ENCODE results near the gene AK8. TPM values are rescaled to one million over a fixed set of nuclear protein-coding genes. Genes with fewer than 3 reads are reported as not detected.

AK8 gene
- total and polyA plus RNA-seq, 2 experiments from 2014 or later = 0.70 to 0.83 TPM

DNA sequence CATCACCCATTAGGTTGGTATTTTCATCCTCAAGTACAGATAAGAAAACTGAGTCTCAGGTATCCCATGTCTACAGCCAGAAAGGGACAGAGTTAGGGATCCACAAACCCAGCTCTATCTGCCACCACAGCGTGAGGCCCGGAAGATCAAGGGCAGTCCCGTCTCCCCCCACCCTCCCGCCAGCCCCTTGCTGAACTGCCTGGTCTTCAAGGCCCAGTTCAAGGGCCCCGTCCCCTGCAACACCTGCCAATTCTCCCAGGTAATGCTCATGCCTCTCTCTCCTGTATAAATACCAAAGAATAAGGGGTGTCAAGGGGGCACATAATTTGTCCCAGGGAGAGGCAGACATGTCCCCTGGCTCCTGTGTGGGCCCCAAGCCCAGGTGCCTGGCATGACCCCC is 50.7 kb downstream of the AK8 start:
- TF ChIP-seq, protein P1, sequence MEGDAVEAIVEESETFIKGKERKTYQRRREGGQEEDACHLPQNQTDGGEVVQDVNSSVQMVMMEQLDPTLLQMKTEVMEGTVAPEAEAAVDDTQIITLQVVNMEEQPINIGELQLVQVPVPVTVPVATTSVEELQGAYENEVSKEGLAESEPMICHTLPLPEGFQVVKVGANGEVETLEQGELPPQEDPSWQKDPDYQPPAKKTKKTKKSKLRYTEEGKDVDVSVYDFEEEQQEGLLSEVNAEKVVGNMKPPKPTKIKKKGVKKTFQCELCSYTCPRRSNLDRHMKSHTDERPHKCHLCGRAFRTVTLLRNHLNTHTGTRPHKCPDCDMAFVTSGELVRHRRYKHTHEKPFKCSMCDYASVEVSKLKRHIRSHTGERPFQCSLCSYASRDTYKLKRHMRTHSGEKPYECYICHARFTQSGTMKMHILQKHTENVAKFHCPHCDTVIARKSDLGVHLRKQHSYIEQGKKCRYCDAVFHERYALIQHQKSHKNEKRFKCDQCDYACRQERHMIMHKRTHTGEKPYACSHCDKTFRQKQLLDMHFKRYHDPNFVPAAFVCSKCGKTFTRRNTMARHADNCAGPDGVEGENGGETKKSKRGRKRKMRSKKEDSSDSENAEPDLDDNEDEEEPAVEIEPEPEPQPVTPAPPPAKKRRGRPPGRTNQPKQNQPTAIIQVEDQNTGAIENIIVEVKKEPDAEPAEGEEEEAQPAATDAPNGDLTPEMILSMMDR (IDR thresholded peaks at IDR 0.05; ENCODE audit: low read depth, low read length) = no peak
- Histone ChIP-seq H3K9me3 (ENCODE audit: low read depth) (no peaks in the 10 kb centered on the region), H3K27me3 (peaks cover 16% of the 10 kb centered on the region), H3K4me1 (ENCODE audit: low read depth) (no peaks in the 10 kb centered on the region), H3K4me3 (no peak overlapping the region), H3K36me3 (no peaks in the 10 kb centered on the region), H3K27ac (no peak overlapping the region)
- DNase-seq (ENCODE audit: low read depth in 1 of 2, low spot score in 1 of 2) = no peak

DNA sequence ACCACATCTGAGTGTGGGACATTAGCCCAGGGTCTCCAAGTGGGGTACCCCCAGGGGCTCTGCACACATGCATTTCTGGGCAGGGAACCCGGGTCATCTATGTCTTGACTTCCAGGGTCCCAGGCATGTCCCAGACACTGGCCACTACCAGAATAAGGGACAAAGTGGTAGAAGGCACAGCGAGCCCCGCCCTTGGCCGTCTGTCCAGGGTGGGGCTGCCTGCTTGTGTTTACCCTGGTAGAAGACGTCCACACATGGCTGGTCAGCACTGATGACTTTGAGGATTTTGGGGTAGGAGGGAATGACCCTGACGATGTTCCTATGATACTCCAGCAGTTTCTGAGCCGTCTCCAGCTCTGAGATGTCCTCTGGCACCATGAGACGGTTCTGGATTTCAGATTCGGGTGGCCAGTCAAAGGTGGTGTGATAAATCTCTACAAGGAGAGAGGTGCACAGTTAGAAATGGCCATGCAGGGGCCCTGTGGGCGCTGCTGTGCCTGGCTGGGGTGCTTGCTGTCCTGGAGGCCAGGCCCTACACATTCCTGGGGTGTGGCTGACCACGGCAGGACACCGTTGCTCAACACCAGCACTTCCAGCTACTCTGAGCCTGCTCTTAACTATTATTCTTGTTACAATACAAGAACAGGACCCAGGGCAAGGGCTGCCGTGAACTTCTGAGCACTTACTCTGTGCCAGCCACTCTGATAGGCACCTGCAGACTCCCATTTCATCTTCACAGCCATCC is 51.3 kb downstream of the AK8 start:
- H3K36me3 ChIP-seq = no peaks in the 10 kb centered on the region
- TF ChIP-seq, protein P1 (IDR thresholded peaks at IDR 0.05; ENCODE audit: low read depth, low read length) = no peak
- H3K27ac ChIP-seq = no peak overlapping the region
- no peak for DNase-seq (ENCODE audit: low read depth in 1 of 2, low spot score in 1 of 2)
- peaks cover 16% of the 10 kb centered on the region for H3K27me3 ChIP-seq
- no peaks in the 10 kb centered on the region for H3K4me1 ChIP-seq (ENCODE audit: low read depth)
- no peak overlapping the region for H3K4me3 ChIP-seq
- H3K9me3 ChIP-seq (ENCODE audit: low read depth) = no peaks in the 10 kb centered on the region

DNA sequence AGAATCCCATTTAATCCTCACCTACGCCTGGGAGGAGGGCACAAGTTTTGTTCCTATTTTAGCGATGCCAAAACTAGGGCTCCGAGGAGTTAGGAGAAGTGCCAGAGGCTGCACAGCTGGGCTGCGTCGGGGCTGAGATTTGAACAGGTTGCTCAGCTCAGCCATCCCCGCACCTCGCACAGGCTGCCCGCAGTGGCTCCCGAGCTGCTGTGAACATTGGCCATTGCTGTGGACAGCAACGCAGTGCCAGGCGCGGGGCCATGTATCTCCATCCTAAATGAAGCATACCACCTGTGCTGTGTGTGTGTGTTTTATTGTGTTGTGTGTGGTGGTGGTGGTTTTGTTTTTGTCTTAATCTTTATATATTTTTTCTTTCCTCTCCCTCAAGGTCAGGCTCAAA is 52.0 kb downstream of the AK8 start:
- H3K27ac ChIP-seq = no peak overlapping the region
- H3K36me3 ChIP-seq = no peaks in the 10 kb centered on the region
- H3K4me3 ChIP-seq = no peak overlapping the region
- no peak for DNase-seq (ENCODE audit: low read depth in 1 of 2, low spot score in 1 of 2)
- H3K4me1 ChIP-seq (ENCODE audit: low read depth) = no peaks in the 10 kb centered on the region
- peaks cover 16% of the 10 kb centered on the region for H3K27me3 ChIP-seq
- H3K9me3 ChIP-seq (ENCODE audit: low read depth) = no peaks in the 10 kb centered on the region
- TF ChIP-seq, protein P1 (IDR thresholded peaks at IDR 0.05; ENCODE audit: low read depth, low read length) = no peak

DNA sequence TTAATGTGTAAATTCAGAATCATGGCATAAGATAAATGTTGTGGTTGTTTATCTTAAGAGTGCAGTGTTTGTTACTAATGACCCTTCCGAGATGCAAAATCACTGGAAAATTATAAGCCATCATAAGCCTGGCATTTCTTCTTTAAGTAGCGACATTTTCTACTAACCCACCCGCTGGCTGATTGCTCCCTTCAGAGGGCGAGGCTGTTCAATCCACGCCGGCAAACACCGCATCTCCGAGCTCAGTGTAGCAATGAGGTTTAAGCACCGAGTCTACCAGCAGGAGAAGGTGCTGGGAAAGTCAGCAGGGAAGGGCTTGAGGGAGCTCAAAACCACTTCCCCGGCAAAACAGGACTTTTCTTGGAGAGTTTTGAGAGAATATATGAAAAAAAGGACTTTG is 52.7 kb downstream of the AK8 start:
- TF ChIP-seq, protein P1 (IDR thresholded peaks at IDR 0.05; ENCODE audit: low read depth, low read length) = no peak
- Histone ChIP-seq H3K36me3 (no peaks in the 10 kb centered on the region), H3K4me3 (no peak overlapping the region), H3K27ac (no peak overlapping the region), H3K9me3 (ENCODE audit: low read depth) (no peaks in the 10 kb centered on the region), H3K4me1 (ENCODE audit: low read depth) (no peaks in the 10 kb centered on the region), H3K27me3 (peaks cover 16% of the 10 kb centered on the region)
- no peak for DNase-seq (ENCODE audit: low read depth in 1 of 2, low spot score in 1 of 2)

DNA sequence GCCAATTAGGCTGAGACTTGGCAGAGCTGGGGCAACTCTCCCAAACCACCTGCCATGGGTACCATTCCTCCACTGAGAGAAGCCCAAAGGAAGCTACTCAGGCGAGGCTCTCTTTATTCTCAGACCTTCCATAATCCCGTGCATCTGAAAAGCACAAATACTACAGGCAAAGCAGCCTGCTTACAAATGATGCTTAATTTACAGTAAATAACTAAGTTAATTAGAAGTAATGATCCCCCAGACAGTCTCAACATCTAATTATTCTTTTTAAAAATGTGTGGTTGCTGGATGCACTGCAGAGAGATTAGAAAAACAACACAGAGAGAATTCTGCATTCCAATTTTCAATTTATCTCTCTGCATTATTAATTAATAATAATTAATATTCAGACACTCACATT is 53.1 kb downstream of the AK8 start:
- no peaks in the 10 kb centered on the region for H3K4me1 ChIP-seq (ENCODE audit: low read depth)
- H3K4me3 ChIP-seq = no peak overlapping the region
- no peaks in the 10 kb centered on the region for H3K9me3 ChIP-seq (ENCODE audit: low read depth)
- DNase-seq (ENCODE audit: low read depth in 1 of 2, low spot score in 1 of 2) = no peak
- H3K27ac ChIP-seq = no peak overlapping the region
- H3K27me3 ChIP-seq = peaks cover 16% of the 10 kb centered on the region
- H3K36me3 ChIP-seq = no peaks in the 10 kb centered on the region
- TF ChIP-seq, protein P1 (IDR thresholded peaks at IDR 0.05; ENCODE audit: low read depth, low read length) = no peak
